ENCODE data around the gene GRP. TPM values are rescaled to one million over a fixed set of nuclear protein-coding genes. Genes with fewer than 3 reads are reported as not detected.

The GRP gene
- total RNA-seq, 1 donor from 2014 or later = not detected

- Mint-ChIP-seq H3K27me3 (ENCODE audit: unreplicated experiment) (peaks cover 3% of the 10 kb centered on the region), H3K36me3 (ENCODE audit: low read depth, unreplicated experiment) (no peaks in the 10 kb centered on the region), H3K9me3 (ENCODE audit: unreplicated experiment) (no peaks in the 10 kb centered on the region), H3K4me3 (ENCODE audit: unreplicated experiment) (no peak overlapping the region), H3K27ac (ENCODE audit: unreplicated experiment) (no peak overlapping the region), H3K4me1 (ENCODE audit: unreplicated experiment) (peaks cover 19% of the 10 kb centered on the region)
- DNase-seq (ENCODE audit: low spot score) = no peak
- TF ChIP-seq, protein P1, sequence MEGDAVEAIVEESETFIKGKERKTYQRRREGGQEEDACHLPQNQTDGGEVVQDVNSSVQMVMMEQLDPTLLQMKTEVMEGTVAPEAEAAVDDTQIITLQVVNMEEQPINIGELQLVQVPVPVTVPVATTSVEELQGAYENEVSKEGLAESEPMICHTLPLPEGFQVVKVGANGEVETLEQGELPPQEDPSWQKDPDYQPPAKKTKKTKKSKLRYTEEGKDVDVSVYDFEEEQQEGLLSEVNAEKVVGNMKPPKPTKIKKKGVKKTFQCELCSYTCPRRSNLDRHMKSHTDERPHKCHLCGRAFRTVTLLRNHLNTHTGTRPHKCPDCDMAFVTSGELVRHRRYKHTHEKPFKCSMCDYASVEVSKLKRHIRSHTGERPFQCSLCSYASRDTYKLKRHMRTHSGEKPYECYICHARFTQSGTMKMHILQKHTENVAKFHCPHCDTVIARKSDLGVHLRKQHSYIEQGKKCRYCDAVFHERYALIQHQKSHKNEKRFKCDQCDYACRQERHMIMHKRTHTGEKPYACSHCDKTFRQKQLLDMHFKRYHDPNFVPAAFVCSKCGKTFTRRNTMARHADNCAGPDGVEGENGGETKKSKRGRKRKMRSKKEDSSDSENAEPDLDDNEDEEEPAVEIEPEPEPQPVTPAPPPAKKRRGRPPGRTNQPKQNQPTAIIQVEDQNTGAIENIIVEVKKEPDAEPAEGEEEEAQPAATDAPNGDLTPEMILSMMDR (IDR thresholded peaks at IDR 0.05; ENCODE audit: unreplicated experiment) = no peak
Measured at GRCh38 chr18:59211629-59212028, 8.3 kb upstream of the GRP start.

- no peaks in the 10 kb centered on the region for H3K9me3 Mint-ChIP-seq (ENCODE audit: unreplicated experiment)
- no peak overlapping the region for H3K4me3 Mint-ChIP-seq (ENCODE audit: unreplicated experiment)
- H3K27ac Mint-ChIP-seq (ENCODE audit: unreplicated experiment) = no peak overlapping the region
- H3K27me3 Mint-ChIP-seq (ENCODE audit: unreplicated experiment) = peaks cover 22% of the 10 kb centered on the region
- no peak for DNase-seq (ENCODE audit: low spot score)
- peaks cover 11% of the 10 kb centered on the region for H3K4me1 Mint-ChIP-seq (ENCODE audit: unreplicated experiment)
- H3K36me3 Mint-ChIP-seq (ENCODE audit: low read depth, unreplicated experiment) = peaks cover 4% of the 10 kb centered on the region
- TF ChIP-seq, protein P1 (IDR thresholded peaks at IDR 0.05; ENCODE audit: unreplicated experiment) = no peak
Measured at GRCh38 chr18:59218018-59218417, 1.9 kb upstream of the GRP start.

- H3K27ac Mint-ChIP-seq (ENCODE audit: unreplicated experiment) = no peak overlapping the region
- peak; percentile 22 for DNase-seq (ENCODE audit: low spot score)
Measured at GRCh38 chr18:59220164-59220783, 316 bp downstream of the GRP start.

GRCh38 chr18:59220784-59221765, 1.1 kb downstream of the GRP start:
- peaks cover 11% of the 10 kb centered on the region for H3K4me1 Mint-ChIP-seq (ENCODE audit: unreplicated experiment)
- TF ChIP-seq, protein P1 (IDR thresholded peaks at IDR 0.05; ENCODE audit: unreplicated experiment) = no peak
- peaks cover 19% of the 10 kb centered on the region for H3K27me3 Mint-ChIP-seq (ENCODE audit: unreplicated experiment)
- H3K27ac Mint-ChIP-seq (ENCODE audit: unreplicated experiment) = no peak overlapping the region
- H3K36me3 Mint-ChIP-seq (ENCODE audit: low read depth, unreplicated experiment) = peaks cover 4% of the 10 kb centered on the region
- DNase-seq (ENCODE audit: low spot score) = peak; percentile 14
- no peaks in the 10 kb centered on the region for H3K9me3 Mint-ChIP-seq (ENCODE audit: unreplicated experiment)
- peak overlapping the region; percentile 83 for H3K4me3 Mint-ChIP-seq (ENCODE audit: unreplicated experiment)

More at GRCh38 chr18:59220164-59220783, 316 bp downstream of the GRP start:
- Mint-ChIP-seq H3K36me3 (ENCODE audit: low read depth, unreplicated experiment) (peaks cover 4% of the 10 kb centered on the region), H3K4me3 (ENCODE audit: unreplicated experiment) (peak overlapping the region; percentile 83), H3K27me3 (ENCODE audit: unreplicated experiment) (peaks cover 19% of the 10 kb centered on the region), H3K9me3 (ENCODE audit: unreplicated experiment) (no peaks in the 10 kb centered on the region), H3K4me1 (ENCODE audit: unreplicated experiment) (peaks cover 11% of the 10 kb centered on the region)
- TF ChIP-seq, protein P1 (IDR thresholded peaks at IDR 0.05; ENCODE audit: unreplicated experiment) = no peak

Data from endothelial cell (in vitro differentiated cells).